ENCODE measurements around the gene DNAH8.

GRCh38 chr6:39047434-39048327 is 332.6 kb downstream of the DNAH8 start:
- TF ChIP-seq EZH2 (IDR thresholded peaks at IDR 0.05; ENCODE audit: low read depth) (no peak), CTCF (conservative IDR thresholded peaks at IDR 0.05) (no peak)

All from PC-9 (cell line).